Bone marrow (tissue), 2 donors: ENCODE results near the gene EFR3B.
"Not testable (repeated sequence)": the region's sequence is repeated elsewhere in the genome, so short reads cannot be mapped to it uniquely, and the experiment has no call there.

Experiments used
- DNase-seq, 2 donors: peaks; one replicate each; lab custom pipeline; 2025; lab: John Stamatoyannopoulos, UW

The EFR3B gene

DNA sequence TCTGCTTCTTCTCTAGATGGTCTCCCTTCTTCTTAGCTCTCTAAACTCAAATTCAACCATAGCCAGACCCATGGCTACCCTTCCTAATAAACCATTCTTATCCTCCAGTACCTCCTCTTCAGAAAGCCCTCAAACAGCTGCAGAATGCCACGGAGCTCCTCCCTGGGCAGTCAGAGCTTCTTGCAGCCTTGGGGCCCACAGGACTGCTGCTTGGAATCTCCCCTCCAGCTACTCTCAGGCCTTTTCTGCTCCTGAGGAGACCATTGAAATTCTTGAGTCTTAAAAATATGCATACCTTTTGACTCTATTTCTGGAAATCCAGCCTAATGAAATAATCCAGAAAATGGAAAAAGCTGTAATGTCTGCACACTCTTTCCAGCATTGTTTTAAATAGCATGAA, 30.7 kb downstream of the EFR3B start:
- no peak for DNase-seq

DNA sequence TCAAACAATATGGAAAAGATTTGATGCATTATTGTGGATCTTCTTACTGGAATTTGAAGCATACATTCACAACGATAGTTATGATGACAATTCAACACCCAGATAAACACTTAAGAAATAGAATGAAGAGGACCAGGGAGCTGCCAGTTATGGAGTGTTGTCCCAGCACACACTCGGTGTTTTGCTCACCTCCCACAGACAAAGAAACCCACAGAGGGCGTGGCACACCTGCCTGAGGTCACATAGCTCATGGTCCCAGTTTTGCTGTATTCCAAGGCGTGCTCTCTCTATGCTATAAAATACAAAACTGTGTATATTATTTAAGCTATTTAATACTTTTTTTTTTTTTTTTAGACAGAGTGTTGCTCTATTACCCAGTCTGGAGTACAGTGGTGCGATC, 31.1 kb downstream of the EFR3B start:
- no peak for DNase-seq

GRCh38 chr2:25073914-25074313, 32.0 kb downstream of the EFR3B start:
- no peak for DNase-seq

- DNase-seq = no peak
Measured at GRCh38 chr2:25074826-25075225, 33.0 kb downstream of the EFR3B start.

GRCh38 chr2:25076749-25077148, 34.9 kb downstream of the EFR3B start:
- DNase-seq = no peak

DNA sequence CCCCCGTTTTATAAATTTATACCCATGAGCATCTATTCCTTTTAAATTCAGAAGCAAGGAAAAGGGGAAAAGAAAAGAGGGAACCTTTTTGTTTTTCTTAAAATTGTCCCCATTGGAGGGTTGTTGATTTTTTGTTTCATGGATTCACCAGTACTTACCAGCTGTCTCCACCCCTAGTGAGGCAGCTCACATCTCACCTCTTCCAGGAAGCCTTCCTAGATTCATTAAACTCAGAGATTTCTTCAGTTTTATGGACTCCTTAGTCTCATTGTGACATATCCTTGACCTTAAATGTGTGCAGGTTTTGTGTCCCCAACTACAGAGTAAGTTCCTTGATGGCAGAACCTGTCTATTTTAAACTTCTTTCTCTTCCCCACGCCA, 35.9 kb downstream of the EFR3B start:
- no peak for DNase-seq

DNA sequence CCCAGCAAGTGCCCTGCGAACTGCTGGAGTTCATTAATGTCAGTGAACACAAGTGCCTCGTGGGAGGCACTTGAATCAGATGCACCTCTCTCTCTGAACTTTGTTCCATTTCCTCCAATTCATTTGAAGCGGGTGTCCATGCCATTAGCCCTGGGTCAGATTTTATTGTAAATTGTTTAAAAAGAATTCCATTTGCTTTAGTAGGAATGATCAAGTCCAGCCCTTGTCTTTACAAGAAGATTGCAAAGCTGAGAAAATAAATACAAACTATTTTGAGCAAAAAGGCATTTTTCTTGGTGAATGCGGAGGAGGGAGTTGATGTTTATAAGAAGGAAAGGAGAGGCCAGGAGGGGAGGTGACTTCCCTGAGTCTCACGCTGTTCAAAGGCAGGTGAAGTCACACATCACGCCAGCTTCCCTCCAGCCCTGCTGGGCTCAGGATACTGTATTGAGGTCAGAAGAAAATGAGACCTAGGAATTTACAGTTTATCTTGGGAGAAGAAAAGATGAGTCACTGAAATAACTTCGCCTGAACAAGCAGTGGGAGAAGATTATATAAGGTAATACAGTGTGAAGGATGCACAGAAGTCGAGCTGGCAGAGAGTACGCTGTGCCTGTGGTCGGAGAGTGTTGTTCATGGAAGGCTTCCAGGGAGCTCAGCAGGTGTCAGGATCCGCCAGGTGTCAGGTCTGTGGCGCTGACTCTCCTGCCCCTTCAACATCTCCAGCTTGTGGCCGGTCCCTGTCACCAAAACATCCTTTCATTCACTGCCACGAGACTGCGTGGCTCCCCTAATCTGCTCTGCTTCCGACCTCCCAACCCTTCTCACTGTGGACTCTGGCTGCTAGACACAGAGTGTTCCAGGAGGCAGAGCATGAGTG, 36.5 kb downstream of the EFR3B start:
- no peak for DNase-seq

GRCh38 chr2:25079050-25079635, 37.3 kb downstream of the EFR3B start:
- no peak for DNase-seq

GRCh38 chr2:25081237-25081790, 39.4 kb downstream of the EFR3B start:
- DNase-seq = no peak

GRCh38 chr2:25082002-25082622, 40.2 kb downstream of the EFR3B start:
- no peak for DNase-seq

GRCh38 chr2:25085761-25086560, 44.1 kb downstream of the EFR3B start:
- DNase-seq = no peak

DNA sequence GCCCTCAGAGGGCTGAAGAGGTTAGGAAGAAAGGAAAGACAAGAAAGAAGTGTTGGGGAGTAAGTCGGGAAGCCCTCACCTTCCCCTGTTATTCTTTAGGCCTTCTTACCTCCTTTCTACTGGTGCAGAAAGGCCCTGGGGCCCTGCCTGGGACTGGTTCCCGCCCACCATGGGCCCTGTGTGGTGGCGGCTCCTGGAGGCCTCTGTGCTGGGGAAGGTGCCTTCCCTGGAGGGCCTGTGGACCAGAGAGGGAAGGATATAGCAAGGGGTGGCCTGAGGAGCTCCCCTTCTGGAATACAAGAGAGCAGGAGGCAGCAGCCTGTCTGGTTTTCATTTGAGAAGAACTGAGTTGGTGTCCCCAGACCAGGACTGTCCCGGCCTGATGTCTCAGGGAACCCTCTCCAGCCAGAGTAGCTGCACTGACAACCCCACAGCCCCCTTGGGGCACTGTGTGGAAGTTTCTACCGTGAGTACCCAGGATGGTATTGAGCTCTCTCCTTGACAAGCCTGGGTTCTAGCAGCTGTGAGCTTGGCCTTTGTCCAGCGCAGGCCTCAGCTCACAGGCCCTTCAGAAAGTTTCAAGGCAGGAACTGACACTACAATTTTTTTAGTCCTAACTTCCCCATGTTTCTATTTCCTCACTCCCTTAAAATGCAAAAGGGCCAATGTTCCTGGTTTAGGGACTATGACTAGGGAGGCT, 47.1 kb downstream of the EFR3B start:
- no peak for DNase-seq

DNA sequence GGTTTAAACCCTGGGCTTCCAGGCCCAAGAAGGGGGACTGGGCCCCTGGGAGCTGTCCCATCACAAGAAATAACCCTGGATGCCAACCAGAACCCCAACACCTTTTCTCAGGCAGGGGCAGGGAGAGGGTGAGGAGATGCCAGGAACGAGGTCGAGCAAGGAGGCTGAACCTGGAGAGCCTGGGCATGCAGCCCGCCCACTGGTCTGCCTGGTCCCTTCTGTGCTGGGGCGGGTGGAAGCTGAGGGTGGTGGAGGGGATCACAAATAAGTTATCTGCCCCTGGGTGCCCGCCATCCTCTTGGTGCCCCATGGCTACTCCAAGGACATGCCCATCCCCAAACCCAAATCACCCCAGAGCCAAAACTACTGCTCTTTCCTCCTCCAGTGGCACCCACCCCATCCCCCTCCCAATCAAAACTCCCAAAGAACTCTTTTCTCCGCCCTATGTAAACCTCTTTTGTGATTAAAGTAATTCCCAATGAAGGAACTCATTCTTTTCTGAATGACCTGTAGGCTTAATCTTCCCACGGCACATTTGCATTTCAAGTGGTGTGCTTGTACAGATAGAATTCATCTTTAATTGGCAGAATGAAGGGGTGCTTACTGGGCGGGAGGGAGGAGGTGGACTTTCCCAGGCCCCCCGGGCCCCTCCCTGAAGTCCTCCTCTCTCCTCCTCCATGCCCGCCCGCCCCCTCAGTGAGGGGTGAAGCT, 47.9 kb downstream of the EFR3B start:
- no peak for DNase-seq

DNA sequence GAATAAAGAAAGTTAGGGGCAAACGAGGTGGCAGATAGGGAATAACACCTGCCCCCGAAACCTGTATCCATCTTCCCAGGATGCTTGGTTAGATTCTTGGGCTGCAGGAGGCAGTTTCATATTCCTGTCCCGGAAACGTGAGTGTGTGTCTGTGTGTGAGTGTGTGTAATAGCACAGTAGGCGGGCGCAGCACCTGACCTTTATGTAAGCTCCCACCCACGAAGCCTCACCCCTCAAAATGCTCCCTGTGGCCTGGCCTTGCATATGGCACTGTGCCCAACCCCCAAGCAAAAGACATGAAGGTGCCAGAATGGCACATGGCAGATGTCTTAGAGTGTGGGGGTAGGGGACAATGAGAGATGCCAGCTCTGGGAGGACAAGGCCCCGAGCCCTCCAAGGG, 48.9 kb downstream of the EFR3B start:
- no peak for DNase-seq

DNA sequence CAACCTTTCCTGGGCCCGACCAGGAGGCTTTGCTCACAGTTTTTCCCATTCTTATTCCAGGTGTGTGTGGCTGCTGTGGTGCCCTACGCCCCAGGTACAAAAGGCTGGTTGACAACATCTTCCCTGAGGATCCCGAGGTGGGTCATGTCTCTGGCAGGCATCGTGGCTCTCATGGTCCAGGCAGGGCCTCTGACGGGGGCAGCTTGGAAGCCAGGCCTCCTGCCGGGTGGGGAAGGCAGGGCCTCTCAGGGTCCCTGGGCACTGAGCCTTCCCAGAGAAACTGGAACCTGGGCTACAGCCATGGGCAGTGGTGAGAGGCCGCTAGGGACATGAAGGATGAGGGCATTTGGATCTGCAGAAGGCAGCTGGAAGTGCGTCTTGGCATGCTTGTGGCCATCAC, 49.4 kb downstream of the EFR3B start:
- no peak for DNase-seq

DNA sequence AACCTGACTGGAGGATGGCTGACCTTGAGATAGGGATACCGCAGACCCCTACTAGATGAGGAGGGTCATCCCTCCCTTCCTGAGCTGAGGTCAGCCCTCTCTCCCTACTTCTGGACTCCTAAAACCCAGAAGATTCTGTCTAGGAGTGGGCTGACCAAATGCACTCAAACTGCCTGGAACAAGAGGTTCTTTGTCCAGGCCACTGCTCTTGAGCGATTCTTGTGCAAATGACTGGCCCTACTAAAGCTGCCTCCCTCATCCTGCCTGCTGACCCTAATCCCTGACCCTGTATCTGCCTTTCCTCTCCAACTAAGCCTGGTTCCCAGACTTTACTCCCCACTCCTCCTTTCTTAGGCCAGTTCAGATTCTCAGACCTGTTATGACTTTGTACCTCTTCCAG, 56.2 kb downstream of the EFR3B start:
- DNase-seq = no peak

DNA sequence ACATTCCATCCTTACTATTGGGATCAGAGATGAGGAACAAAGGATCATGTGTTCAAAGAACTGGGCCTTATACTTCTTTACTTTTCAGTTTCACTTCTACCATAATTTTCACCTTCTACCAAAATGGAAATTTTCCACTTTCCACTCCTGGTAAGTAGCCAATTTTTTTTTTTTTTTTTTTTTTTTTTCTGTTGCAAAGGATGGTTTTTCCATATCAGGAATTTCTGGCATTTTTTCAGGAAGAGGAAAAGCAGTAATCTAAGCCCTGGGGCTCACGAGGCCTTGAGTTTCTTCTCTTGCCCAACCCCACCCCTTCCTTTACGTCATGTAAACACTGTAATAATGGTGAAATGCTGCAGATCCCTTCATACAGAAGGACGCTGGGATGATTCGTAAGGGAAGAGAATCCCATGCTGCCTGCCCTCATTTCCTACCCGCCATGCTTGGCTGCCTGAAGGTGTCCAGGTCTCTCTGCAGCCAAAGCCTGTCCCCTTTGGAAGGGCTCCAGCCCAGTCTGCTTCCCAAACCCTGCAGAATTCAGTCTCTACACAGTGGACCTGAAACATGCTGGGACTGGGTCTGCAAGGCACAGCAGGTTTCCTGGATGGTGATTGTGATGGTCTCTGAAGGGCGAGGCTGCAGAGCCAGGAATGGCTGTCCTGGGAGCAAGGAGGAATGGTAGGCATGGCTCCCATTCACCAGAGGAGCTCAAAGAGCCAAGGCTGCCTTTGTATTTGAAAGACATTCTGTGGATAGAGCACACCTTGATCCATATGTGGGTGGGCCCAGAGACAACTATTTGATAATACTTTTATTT, 57.0 kb downstream of the EFR3B start:
- DNase-seq = no peak

DNA sequence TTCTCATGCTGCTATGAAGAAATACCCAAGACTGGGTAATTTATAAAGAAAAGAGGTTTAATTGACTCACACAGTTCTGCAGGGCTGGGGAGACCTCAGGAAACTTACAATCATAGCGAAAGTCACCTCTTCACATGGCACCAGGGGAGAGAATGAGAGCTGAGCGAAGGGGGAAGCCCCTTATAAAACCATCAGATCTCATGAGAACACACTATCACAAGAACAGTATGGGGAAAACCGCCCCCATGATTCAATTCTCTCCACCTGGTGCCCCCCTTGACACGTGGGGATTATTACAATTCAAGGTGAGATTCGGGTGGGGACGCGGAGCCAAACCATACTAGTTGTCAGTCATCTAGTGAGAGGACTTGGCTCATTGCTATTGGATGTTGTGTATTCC, 60.5 kb downstream of the EFR3B start:
- DNase-seq = not testable (repeated sequence)

DNA sequence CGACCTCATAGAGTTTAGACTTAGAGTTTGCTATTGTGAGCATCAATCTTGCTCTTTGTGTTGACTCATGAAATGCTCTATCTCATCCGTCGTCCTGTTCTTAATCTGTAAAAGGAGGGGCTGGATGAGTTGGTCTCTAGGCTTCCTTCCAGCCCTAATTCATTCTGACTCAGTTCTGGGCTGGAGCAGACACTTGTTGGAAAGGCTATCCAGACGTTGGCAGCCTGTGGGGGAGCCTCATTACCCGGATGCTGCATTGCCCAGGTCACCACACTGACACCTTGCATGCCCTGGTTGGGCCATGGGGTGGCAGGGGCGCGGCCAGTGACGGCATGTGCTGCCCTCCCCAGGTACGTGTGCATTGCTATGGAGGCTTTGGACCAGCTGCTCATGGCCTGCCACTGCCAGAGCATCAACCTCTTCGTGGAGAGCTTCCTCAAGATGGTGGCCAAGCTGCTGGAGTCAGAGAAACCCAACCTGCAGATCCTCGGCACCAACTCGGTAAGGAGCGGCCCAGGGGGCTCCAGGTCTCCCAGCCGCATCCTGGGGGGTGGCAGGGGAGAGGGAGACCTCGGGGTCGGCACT, 61.5 kb downstream of the EFR3B start:
- no peak for DNase-seq

- DNase-seq = no peak
Measured at GRCh38 chr2:25104736-25105135, 62.9 kb downstream of the EFR3B start.
